T47D (cell line): Measurements from ENCODE around the gene TEAD3.
"Not testable (repeated sequence)": the region's sequence is repeated elsewhere in the genome, so short reads cannot be mapped to it uniquely, and the experiment has no call there.

ENCODE experiments used
- DNase-seq, 2 experiments: peaks; one replicate each; pipeline versions ENCODE4 v3.0.0 to v3.0.0-alpha.2; 2011 to 2012; ENCODE audit warnings: low read depth in 1 of 2, low spot score in 1 of 2
- JUND ChIP-seq: IDR thresholded peaks from 2 replicates; pipeline ENCODE4 v1.6.1; 2012; ENCODE audit warnings: low read depth
- in situ Hi-C: cut with HindIII; loops from 2 replicates; pipeline ENCODE4 v1.10.0; 2016; ENCODE audit warnings: low sequenced_read_pairs, low pct_unique_long_range_greater_than_20kb

Gene TEAD3

DNA sequence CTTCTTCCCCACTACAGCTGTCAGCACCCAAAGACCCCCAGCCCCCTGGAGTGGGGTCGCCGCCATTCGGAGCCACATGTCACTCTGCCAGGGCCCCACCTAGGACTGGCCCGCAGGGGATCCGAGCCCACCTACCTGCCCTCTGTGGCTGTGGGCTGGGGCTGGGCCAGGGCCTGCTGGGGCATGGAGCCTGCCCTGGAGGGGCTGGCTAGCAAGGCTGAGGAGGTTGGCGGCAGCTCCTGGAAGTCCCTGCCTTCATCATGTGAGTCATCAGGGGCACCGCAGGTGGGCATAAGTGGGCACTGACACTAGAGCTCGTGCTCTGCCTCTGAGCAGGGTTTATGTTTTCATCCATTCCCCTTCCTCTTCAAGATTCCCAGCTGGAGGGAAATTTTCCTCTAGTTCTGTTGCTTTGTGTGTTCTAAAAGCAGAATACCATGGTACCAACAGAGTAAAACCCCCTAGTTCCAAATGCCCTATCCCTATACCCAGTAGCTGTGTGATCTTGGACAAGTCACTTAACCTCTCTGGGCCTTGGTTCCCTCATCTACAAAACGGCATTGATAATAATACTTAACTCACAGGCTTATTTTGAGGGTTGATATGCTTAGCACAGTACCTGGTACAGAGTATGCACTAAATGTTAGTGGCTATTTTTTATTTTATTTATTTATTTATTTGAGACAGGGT lies 53.4 kb downstream of the TEAD3 start:
- in situ Hi-C loops, result no loop called here
- TF ChIP-seq JUND, result no peak
- DNase-seq, result no peak

DNA sequence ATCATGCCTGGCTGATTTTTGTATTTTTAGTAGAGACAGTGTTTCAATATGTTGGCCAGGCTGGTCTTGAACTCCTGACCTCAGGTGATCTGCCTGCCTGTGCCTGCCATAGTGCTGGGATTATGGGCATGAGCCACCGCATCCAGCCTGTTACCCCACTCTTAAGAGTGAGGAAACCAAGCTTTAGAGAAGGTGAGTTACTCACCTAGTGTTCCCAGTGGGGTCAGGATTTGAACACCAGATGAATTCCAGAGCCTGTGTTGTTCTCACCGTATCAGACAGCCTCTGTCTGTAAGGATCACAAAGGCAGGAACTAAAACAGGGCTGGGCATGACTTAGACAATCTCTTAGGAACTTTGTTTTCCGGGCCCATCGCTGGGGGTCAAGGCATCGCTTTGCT lies 54.2 kb downstream of the TEAD3 start:
- in situ Hi-C loops, result no loop called here
- no peak for TF ChIP-seq JUND
- no peak for DNase-seq

- in situ Hi-C loops, result no loop called here
- TF ChIP-seq JUND, result no peak
- DNase-seq, result no peak
These were observed 55.2 kb downstream of the TEAD3 start for GRCh38 chr6:35441642-35442041.

DNA sequence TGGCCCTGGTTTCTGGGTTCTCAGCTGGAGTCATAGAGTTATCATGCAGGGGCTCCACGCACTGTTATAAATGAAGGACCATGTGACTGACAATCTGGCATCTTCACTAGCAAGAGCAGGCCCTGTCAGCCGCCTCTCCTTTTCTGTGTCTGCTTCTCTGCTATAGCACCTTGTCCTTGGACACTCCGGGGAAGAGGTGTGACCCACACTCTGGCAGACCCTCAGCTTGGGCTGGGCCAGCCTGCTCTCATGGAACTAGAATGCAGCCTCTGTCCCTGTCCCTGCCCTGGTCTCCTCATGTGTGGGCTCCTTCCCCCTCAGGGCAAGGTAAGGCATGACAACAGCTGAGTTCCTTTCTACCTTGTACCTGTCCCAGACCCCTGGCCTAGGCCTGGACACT lies 55.7 kb downstream of the TEAD3 start:
- in situ Hi-C loops, result no loop called here
- TF ChIP-seq JUND, result no peak
- DNase-seq, result no peak

DNA sequence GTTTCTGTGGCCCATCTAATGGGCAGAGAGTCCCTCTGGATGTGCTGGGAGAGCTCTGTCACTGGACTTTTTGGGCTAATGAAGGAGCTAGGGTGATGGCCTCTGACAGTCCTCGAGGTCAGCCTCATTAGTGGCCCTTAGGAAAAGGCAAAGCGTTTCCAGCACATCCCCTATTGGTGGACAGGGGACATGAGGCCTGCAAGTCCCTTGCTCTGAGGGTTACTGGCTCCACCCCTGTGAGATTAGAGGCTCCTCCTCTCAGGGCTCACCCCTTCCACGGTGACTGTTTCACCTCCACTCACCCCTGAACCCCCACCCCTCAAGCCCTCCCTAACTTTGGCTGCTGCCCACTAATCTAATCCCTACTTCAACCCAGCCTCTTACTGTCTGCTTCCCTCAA lies 57.6 kb downstream of the TEAD3 start:
- in situ Hi-C loops, result no loop called here
- no peak for DNase-seq
- TF ChIP-seq JUND, result no peak

- in situ Hi-C loops, DNase-seq: not testable (repeated sequence)
These were observed 58.4 kb downstream of the TEAD3 start for GRCh38 chr6:35438378-35439065.

GRCh38 chr6:35436071-35436857 lies 60.6 kb downstream of the TEAD3 start:
- in situ Hi-C loops, result no loop called here
- TF ChIP-seq JUND, result no peak
- no peak for DNase-seq

GRCh38 chr6:35435074-35435837 lies 61.6 kb downstream of the TEAD3 start:
- no peak for TF ChIP-seq JUND
- in situ Hi-C loops, result no loop called here
- no peak for DNase-seq

DNA sequence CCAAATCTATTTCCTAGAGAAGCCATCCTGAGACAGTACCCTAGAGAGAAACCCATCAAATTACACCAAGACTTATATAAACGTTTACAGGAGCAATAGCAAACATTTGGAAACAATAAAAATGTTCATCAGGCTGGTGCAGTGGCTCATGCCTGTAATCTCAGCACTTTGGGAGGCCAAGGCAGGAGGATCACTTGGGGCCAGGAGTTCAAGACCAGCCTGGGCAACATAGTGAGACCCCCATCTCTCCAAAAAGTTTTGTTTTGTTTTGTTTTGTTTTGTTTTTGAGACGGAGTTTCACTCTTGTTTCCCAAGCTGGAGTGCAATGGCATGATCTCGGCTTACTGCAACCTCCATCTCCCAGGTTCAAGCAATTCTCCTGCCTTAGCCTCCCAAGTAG lies 64.2 kb downstream of the TEAD3 start:
- in situ Hi-C loops, result not testable (repeated sequence)

DNA sequence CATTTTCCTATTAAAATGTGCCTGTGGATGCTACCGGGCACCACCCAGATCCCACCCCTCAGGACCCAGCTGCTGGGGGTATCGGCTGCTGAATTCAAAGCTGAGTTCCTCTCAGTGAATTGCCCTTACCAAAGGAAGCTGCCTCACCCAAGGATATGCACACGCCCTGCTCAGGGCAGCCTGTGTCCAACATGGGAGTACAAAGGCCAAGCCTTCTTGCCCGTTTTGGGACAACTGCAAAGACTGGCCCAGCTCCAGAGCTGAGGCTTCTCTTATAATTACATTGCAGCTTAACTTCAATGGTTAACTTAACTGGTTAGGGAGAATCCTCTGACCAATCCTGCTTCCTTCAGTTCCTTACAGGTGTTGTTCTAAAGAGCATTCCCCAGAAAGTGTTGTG lies 64.6 kb downstream of the TEAD3 start:
- TF ChIP-seq JUND, result no peak
- DNase-seq, result no peak
- in situ Hi-C loops, result no loop called here

More for the DNA sequence above, 64.2 kb downstream of the TEAD3 start:
- not testable (repeated sequence) for DNase-seq

- in situ Hi-C loops, result no loop called here
- TF ChIP-seq JUND, result no peak
- DNase-seq, result no peak
These were observed 67.4 kb downstream of the TEAD3 start for GRCh38 chr6:35429463-35429862.

DNA sequence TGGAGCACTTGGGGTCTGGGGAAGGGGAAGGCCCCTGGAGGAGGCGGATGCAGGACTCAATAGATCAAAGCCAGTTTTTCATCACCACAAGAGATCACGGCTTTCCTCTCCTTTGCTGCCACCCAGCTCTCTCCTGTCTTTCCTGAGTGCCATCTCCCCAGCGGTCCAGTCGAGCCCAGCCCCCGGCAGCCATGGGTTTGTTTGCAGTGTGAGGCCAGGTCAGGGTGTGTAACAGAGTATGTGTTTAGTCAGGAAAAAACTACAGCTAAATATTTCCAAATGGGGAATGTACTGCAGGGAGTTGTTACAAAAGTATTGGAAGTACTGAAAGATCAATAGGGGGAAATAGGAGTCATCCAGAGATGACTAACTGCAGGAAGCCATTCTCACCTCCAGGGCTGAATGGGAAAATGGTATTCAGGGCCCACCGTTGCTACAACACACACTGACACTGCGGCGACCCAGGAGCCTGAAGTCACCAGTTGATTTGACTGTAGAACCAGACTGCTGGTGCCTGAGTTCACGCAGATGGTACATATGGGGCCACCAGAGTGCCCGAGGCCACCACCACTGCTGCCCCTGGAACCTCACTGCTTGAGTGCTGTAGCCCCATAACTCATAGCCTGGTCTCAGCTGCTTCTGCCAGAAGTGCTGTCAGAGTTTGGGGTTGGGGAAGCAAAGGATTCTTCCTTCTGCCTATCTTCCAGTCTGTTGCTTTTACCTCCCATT lies 68.3 kb downstream of the TEAD3 start:
- TF ChIP-seq JUND, result no peak
- in situ Hi-C loops, result no loop called here
- DNase-seq, result no peak
